Progenitor cell of endocrine pancreas (in vitro differentiated cells): ENCODE measurements around the gene MPI. TPM values are rescaled to one million over a fixed set of nuclear protein-coding genes. Genes with fewer than 3 reads are reported as not detected.
"Not testable (repeated sequence)": the region's sequence is repeated elsewhere in the genome, so short reads cannot be mapped to it uniquely, and the experiment has no call there.

Source experiments
- DNase-seq: peaks from one replicate; pipeline ENCODE4 v3.0.0; 2021; ENCODE audit warnings: low spot score; ENCODE audit not compliant: unreplicated experiment
- H3K27ac Mint-ChIP-seq: 2 replicates; pipeline ENCODE4 v1.8.0; 2021; ENCODE audit warnings: mild to moderate bottlenecking, moderate library complexity, mixed read lengths
- H3K27me3 Mint-ChIP-seq: 2 replicates; pipeline ENCODE4 v1.8.0; 2021; ENCODE audit warnings: mixed read lengths
- H3K36me3 Mint-ChIP-seq: 2 replicates; pipeline ENCODE4 v1.8.0; 2022; ENCODE audit warnings: mixed read lengths; ENCODE audit not compliant: insufficient read depth
- H3K4me1 Mint-ChIP-seq: 2 replicates; pipeline ENCODE4 v1.8.0; 2021; ENCODE audit warnings: low read depth, mixed read lengths
- H3K4me3 Mint-ChIP-seq: 2 replicates; pipeline ENCODE4 v1.8.0; 2021; ENCODE audit warnings: low read depth, mild to moderate bottlenecking, moderate library complexity, mixed read lengths
- H3K9me3 Mint-ChIP-seq: 2 replicates; pipeline ENCODE4 v1.8.0; 2021; ENCODE audit warnings: low read depth, mixed read lengths
- total RNA-seq: library from RNA; stranded (reverse); gene quantifications from 2 replicates; pipeline ENCODE4 v1.2.1, GENCODE V29; 2021
- TF ChIP-seq, protein P1 (sequence below): fragments of 200-600 bp; sonication (generic); IDR thresholded peaks from one replicate; pipeline ENCODE4 v1.5.0; 2021; ENCODE audit warnings: antibody characterized with exemption, mild to moderate bottlenecking; ENCODE audit not compliant: unreplicated experiment

Gene MPI
- total RNA-seq, 1 donor from 2014 or later, result 39.6 TPM

DNA sequence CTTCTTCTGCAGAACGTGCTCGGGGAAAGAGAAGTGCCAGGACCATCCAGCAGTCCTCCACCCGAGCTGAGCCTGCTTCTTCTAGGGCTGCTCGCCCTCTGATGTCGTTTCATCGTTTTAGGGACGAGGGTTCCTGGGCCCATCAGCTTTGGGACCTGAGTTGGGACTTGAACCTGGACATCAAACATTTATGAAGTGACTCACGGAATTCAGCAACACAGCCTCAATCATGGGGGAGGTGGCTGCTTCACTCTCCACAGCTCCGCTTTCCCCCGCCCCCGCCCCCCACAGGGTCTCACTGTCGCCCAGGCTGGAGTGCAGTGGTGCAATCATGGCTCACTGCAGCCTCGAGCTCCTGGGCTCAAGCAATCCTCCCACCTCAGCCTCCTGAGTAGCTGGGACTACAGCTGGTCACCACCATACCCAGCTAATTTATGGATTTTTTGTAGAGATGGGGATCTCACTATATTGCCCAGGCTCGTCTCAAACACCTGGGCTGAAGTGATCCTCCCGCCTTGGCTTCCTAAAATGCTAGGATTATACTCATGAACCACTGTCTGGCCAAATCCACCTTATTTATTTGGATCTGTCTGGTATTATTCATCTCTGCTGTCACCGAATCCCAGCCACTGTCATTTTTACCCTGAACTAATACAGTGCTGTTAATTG lies 16.0 kb upstream of the MPI start:
- peaks cover 2% of the 10 kb centered on the region for H3K27me3 Mint-ChIP-seq
- H3K4me1 Mint-ChIP-seq, result peaks cover 18% of the 10 kb centered on the region
- H3K4me3 Mint-ChIP-seq, result peak overlapping the region; percentile 92
- H3K36me3 Mint-ChIP-seq, result peaks cover 4% of the 10 kb centered on the region
- no peak for DNase-seq
- H3K9me3 Mint-ChIP-seq, result no peaks in the 10 kb centered on the region
- H3K27ac Mint-ChIP-seq, result peak overlapping the region; percentile 97
- TF ChIP-seq, protein P1, sequence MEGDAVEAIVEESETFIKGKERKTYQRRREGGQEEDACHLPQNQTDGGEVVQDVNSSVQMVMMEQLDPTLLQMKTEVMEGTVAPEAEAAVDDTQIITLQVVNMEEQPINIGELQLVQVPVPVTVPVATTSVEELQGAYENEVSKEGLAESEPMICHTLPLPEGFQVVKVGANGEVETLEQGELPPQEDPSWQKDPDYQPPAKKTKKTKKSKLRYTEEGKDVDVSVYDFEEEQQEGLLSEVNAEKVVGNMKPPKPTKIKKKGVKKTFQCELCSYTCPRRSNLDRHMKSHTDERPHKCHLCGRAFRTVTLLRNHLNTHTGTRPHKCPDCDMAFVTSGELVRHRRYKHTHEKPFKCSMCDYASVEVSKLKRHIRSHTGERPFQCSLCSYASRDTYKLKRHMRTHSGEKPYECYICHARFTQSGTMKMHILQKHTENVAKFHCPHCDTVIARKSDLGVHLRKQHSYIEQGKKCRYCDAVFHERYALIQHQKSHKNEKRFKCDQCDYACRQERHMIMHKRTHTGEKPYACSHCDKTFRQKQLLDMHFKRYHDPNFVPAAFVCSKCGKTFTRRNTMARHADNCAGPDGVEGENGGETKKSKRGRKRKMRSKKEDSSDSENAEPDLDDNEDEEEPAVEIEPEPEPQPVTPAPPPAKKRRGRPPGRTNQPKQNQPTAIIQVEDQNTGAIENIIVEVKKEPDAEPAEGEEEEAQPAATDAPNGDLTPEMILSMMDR, result no peak

DNA sequence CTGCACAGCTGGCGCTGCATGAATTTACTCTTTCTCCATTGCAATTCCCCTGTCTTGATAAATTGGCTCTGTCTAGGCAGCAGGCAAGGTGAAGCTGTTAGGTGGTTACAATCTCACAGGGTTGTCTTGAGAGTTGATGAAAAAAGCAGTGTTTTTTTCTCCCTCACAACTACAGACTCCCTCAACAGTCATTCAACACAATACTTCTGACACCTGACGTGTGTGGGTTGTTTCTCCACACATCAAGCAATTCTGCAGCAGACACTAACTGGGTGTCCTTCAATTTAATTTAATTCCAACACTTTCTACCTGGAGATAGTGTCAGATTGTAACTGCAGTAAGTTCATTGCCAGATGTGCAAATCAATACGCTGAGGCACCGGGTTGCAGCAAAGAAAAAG lies 11.6 kb upstream of the MPI start:
- H3K4me1 Mint-ChIP-seq, result peaks cover 4% of the 10 kb centered on the region
- H3K36me3 Mint-ChIP-seq, result no peaks in the 10 kb centered on the region
- no peaks in the 10 kb centered on the region for H3K9me3 Mint-ChIP-seq
- H3K27me3 Mint-ChIP-seq, result peaks cover 2% of the 10 kb centered on the region
- no peak overlapping the region for H3K27ac Mint-ChIP-seq
- TF ChIP-seq, protein P1, result no peak
- DNase-seq, result no peak
- no peak overlapping the region for H3K4me3 Mint-ChIP-seq

DNA sequence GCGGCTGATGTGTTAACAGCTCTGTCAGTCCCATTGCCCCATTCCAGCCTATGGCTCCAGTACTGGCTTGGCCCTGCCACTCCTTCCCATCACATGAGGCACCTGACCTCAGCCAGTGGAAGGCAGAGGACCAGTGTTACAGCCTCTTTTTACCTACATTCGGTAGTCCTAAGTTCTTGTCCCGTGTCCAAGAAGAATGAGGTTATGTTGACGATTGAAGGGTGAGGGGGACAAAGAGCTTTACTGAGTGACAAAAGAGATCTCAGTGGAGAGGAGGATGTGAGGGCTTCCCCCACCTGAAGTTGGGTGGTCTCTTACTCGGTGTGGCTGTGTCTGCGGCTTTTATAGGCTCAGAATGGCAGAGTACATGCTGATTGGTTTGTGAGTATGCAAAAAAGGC lies 7.3 kb upstream of the MPI start:
- Mint-ChIP-seq H3K27ac (no peak overlapping the region), H3K4me3 (no peak overlapping the region), H3K27me3 (no peaks in the 10 kb centered on the region), H3K9me3 (no peaks in the 10 kb centered on the region), H3K36me3 (no peaks in the 10 kb centered on the region), H3K4me1 (peaks cover 3% of the 10 kb centered on the region)
- TF ChIP-seq, protein P1, result no peak
- no peak for DNase-seq

DNA sequence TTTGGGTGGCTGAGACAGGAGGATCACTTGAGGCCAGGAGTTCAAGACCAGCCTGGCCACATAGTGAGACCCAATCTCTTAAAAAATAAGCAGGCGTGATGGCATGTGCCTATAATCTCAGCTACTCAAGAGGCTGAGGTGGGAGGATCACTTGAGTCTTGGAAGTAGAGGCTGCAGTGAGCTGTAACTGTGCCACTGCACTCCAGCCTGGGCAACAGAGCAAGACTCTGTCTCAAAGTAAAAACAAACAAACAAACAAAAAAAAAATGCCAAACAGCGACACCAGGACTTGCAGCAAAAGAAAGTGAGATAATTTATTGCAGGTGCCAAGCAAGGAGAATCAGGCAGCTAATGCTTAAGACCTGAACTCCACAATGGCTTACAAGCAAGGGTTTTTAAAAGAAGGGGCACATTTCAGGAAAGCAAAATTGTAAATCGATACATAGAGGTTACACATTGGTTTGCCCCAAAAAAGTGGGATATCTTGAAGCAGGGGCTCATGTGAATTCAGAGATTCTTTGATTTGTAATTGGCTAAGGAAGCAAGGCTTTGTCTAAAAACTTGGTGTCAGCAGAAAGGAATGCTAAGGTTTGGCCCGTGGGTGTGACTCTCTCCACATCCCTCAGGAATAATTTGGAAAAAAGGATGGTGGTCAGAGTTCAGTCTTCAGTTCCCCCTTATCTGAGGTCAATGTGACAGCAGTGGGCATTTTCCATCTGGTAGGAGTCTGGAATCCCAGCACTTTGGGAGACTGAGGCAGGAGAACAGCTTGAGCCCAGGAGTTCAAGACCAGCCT lies 5.2 kb upstream of the MPI start:
- no peaks in the 10 kb centered on the region for H3K9me3 Mint-ChIP-seq
- H3K36me3 Mint-ChIP-seq, result no peaks in the 10 kb centered on the region
- H3K4me3 Mint-ChIP-seq, result no peak overlapping the region
- no peak overlapping the region for H3K27ac Mint-ChIP-seq
- TF ChIP-seq, protein P1, result no peak
- no peak for DNase-seq
- peaks cover 6% of the 10 kb centered on the region for H3K4me1 Mint-ChIP-seq
- no peaks in the 10 kb centered on the region for H3K27me3 Mint-ChIP-seq

DNA sequence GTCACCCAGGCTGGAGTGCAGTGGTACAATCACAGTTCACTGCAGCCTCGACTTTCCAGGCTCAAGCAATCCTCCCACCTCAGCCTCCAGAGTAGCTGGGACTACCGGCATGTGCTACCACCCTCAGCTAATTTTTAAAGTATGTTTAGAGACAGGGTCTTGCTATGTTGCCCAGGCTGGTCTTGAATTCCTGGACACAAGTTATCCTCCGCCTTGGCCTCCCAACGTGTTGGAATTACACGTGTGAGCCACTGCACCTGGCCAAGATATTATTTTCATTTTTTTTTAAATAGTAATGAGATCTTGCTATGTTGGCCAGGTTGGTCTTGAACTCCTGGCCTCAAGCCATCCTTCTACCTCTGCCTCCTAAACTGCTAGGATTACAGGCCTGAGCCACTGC lies 4.4 kb upstream of the MPI start:
- Mint-ChIP-seq H3K27me3 (no peaks in the 10 kb centered on the region), H3K27ac (no peak overlapping the region), H3K4me1 (peaks cover 10% of the 10 kb centered on the region), H3K4me3 (no peak overlapping the region), H3K36me3 (no peaks in the 10 kb centered on the region), H3K9me3 (no peaks in the 10 kb centered on the region)
- no peak for DNase-seq
- TF ChIP-seq, protein P1, result no peak

DNA sequence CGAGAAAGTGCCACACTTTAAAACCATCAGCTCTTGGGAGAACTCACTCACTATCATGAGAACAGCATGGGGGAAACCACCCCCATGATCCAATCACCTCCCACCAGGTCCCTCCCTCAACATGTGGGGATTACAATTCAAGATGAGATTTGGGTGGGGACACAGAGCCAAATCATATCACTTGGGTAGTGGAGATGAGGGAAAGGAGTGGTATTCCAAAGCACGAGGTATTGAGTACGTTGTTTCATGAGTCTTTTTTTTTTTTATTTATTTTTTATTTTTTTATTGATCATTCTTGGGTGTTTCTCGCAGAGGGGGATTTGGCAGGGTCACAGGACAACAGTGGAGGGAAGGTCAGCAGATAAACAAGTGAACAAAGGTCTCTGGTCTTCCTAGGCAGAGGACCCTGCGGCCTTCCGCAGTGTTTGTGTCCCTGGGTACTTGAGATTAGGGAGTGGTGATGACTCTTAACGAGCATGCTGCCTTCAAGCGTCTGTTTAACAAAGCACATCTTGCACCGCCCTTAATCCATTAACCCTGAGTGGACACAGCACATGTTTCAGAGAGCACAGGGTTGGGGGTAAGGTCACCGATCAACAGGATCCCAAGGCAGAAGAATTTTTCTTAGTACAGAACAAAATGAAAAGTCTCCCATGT lies 2.2 kb upstream of the MPI start:
- not testable (repeated sequence) for H3K4me3 Mint-ChIP-seq, DNase-seq, H3K27me3 Mint-ChIP-seq, H3K9me3 Mint-ChIP-seq, H3K36me3 Mint-ChIP-seq
- H3K27ac Mint-ChIP-seq, result peak overlapping the region; percentile 52
- peaks cover 11% of the 10 kb centered on the region for H3K4me1 Mint-ChIP-seq
